GM12801 (cell line): Measurements from ENCODE around the gene MMP1.

Source experiments
- TF ChIP-seq, protein P1 (sequence below): IDR thresholded peaks from one replicate; pipeline ENCODE4 v1.5.1; 2011; ENCODE audit warnings: control low read depth; ENCODE audit not compliant: insufficient read length; ENCODE audit errors: extremely low read depth

Gene MMP1

DNA sequence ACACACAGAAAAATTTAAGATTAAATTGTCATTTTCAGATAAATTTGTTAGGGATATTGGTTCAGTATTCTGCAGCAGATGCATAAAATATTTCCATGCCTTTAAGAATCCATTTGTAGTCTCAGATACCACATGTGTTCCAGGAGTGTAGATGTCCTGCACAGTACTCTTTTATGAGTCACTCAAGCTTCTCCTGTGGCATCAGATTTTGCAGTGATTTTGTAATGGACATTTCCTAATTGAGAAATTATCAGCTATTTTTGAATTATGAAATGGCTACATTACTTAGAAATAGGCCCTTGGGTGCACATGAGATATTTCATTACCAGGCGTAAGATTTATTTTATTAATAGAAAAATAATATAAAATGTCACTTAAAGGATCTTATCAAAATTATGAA lies 26.6 kb upstream of the MMP1 start:
- TF ChIP-seq, protein P1, sequence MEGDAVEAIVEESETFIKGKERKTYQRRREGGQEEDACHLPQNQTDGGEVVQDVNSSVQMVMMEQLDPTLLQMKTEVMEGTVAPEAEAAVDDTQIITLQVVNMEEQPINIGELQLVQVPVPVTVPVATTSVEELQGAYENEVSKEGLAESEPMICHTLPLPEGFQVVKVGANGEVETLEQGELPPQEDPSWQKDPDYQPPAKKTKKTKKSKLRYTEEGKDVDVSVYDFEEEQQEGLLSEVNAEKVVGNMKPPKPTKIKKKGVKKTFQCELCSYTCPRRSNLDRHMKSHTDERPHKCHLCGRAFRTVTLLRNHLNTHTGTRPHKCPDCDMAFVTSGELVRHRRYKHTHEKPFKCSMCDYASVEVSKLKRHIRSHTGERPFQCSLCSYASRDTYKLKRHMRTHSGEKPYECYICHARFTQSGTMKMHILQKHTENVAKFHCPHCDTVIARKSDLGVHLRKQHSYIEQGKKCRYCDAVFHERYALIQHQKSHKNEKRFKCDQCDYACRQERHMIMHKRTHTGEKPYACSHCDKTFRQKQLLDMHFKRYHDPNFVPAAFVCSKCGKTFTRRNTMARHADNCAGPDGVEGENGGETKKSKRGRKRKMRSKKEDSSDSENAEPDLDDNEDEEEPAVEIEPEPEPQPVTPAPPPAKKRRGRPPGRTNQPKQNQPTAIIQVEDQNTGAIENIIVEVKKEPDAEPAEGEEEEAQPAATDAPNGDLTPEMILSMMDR = no peak

DNA sequence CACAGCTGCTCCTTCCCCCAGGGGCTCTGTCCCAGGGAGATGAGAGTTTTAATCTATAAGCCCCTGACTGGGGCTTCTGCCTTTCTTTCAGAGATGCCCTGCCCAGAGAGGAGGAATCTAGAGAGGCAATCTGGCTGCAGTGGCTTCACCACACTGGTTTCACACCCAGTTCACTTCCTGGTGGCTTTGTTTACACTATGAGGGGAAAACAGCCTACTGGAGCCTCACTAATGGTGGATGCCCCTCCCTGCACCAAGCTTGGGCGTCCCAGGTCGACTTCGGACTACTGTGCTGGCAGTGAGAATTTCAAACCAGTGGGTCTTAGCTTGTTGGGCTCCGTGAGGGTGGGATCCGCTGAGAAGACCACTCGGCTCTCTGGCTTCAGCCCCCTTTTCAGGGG lies 21.5 kb upstream of the MMP1 start:
- TF ChIP-seq, protein P1 = no peak

DNA sequence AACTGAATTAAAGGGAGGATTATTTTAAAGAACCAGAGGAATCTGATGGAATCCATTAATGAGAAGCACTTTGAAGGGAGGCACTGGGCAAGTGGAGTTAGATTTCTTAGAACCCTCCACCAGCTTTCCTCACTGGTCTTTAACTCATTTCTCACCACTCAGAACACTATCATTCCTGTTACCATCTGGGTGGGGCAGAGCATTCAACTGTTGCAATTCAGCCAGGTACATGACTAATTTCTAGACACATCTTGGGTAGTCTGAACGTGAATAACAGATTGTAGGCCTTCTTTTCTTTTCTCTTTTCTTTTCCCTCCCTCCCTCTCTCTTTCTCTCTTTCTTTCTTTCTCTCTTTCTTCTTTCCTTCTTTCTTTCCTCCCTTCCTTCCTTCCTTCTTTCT lies 15.5 kb upstream of the MMP1 start:
- TF ChIP-seq, protein P1 = no peak

GRCh38 chr11:102812188-102812587 lies 14.2 kb upstream of the MMP1 start:
- TF ChIP-seq, protein P1 = no peak

DNA sequence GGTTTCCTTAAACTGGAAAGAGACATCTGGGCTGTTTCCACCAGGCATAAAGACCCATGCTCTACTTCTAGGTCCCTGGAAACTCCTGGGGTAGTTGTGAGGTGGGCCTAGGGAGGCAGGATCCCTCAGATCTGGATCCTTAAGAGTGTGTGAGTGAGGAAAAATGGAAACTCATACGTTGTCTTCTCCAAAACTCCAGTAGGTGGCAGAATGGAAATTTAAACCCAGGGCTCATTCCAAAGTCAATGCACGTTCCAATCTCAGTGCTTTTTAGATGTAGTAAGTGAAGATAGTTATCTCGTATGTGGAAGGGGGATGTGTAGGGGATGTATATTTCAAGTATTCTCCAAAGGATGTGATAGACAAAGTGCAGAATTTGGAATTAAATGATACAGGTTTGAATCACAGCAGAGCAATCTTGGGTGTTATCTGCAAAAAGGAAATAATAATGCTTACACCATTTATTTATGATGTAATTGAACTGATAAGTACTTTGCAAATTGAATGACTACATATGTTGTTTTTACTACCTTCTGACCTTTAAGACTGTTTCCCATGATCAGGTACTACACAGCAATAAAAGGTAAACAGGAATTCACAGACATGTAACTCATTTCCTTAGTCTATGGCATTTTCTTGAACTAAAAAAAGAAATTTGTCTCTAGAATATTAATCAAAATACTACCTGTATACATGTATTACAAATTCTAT lies 13.1 kb upstream of the MMP1 start:
- TF ChIP-seq, protein P1 = no peak

GRCh38 chr11:102809971-102810370 lies 12.0 kb upstream of the MMP1 start:
- TF ChIP-seq, protein P1 = no peak

GRCh38 chr11:102807921-102808320 lies 10.0 kb upstream of the MMP1 start:
- TF ChIP-seq, protein P1 = no peak
